ENCODE data around the gene FRMD5.

FRMD5 gene

GRCh38 chr15:44069489-44069888 lies 125.6 kb downstream of the FRMD5 start:
- H3K4me3 ChIP-seq (ENCODE audit: low read depth, low read length), result no peak overlapping the region
- TF ChIP-seq, protein P1, sequence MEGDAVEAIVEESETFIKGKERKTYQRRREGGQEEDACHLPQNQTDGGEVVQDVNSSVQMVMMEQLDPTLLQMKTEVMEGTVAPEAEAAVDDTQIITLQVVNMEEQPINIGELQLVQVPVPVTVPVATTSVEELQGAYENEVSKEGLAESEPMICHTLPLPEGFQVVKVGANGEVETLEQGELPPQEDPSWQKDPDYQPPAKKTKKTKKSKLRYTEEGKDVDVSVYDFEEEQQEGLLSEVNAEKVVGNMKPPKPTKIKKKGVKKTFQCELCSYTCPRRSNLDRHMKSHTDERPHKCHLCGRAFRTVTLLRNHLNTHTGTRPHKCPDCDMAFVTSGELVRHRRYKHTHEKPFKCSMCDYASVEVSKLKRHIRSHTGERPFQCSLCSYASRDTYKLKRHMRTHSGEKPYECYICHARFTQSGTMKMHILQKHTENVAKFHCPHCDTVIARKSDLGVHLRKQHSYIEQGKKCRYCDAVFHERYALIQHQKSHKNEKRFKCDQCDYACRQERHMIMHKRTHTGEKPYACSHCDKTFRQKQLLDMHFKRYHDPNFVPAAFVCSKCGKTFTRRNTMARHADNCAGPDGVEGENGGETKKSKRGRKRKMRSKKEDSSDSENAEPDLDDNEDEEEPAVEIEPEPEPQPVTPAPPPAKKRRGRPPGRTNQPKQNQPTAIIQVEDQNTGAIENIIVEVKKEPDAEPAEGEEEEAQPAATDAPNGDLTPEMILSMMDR (IDR thresholded peaks at IDR 0.05; ENCODE audit: low read depth, low read length, missing control alignments), result no peak
- DNase-seq (ENCODE audit: low read depth), result no peak

GRCh38 chr15:44068347-44068746 lies 126.7 kb downstream of the FRMD5 start:
- DNase-seq (ENCODE audit: low read depth), result no peak
- TF ChIP-seq, protein P1 (IDR thresholded peaks at IDR 0.05; ENCODE audit: low read depth, low read length, missing control alignments), result no peak
- no peak overlapping the region for H3K4me3 ChIP-seq (ENCODE audit: low read depth, low read length)

GRCh38 chr15:44066211-44066827 lies 128.8 kb downstream of the FRMD5 start:
- TF ChIP-seq, protein P1 (IDR thresholded peaks at IDR 0.05; ENCODE audit: low read depth, low read length, missing control alignments), result peak; percentile 68
- H3K4me3 ChIP-seq (ENCODE audit: low read depth, low read length), result no peak overlapping the region
- peak; percentile 46 for DNase-seq (ENCODE audit: low read depth)

DNA sequence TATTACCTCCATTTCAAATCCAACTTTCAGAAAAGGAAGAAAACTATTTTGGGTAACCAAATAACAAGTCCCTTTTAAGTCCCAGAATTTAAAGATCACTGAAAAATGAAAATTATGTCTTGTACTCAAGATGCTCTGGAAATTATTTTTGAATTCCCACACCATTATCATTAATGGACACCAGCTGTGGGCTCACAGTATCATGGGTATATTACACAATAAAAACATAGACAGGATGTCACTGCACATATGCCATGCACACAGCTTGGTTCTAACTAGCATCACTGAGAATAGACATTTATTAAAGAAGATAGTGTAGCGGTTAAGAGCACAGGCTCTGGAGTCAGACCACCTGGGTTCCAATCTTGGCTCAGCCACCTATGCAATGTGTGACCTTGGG lies 130.4 kb downstream of the FRMD5 start:
- TF ChIP-seq, protein P1 (IDR thresholded peaks at IDR 0.05; ENCODE audit: low read depth, low read length, missing control alignments), result no peak
- no peak overlapping the region for H3K4me3 ChIP-seq (ENCODE audit: low read depth, low read length)
- DNase-seq (ENCODE audit: low read depth), result no peak

DNA sequence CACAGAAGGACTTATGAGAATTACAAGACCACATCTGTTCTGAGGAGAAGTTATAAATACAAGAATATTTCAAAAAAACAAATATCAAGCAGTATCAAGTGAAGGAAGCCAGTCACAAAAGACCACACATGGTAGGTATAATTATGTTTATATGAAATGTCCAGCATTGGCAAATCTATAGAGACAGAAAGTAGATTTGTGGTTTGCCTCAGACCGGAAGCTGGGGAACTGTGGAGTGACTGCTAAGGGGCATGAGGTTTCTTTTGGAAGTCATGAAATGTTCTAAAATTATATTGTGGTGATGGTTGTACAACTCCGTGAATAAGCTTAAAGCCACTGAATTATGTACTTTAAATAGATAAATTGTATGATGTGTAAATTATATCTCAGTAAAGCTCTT lies 136.9 kb downstream of the FRMD5 start:
- TF ChIP-seq, protein P1 (IDR thresholded peaks at IDR 0.05; ENCODE audit: low read depth, low read length, missing control alignments), result no peak

GRCh38 chr15:44045661-44046060 lies 149.4 kb downstream of the FRMD5 start:
- TF ChIP-seq, protein P1 (IDR thresholded peaks at IDR 0.05; ENCODE audit: low read depth, low read length, missing control alignments), result no peak
- DNase-seq (ENCODE audit: low read depth), result no peak
- no peak overlapping the region for H3K4me3 ChIP-seq (ENCODE audit: low read depth, low read length)

More for the DNA sequence above, 136.9 kb downstream of the FRMD5 start:
- no peak overlapping the region for H3K4me3 ChIP-seq (ENCODE audit: low read depth, low read length)
- no peak for DNase-seq (ENCODE audit: low read depth)

GRCh38 chr15:44045217-44045616 lies 149.9 kb downstream of the FRMD5 start:
- TF ChIP-seq, protein P1 (IDR thresholded peaks at IDR 0.05; ENCODE audit: low read depth, low read length, missing control alignments), result no peak
- H3K4me3 ChIP-seq (ENCODE audit: low read depth, low read length), result no peak overlapping the region
- no peak for DNase-seq (ENCODE audit: low read depth)

Data from GM12864 (cell line).